Endothelial cell of umbilical vein (primary cell): Measurements from ENCODE around the gene PHF2. TPM values are rescaled to one million over a fixed set of nuclear protein-coding genes. Genes with fewer than 3 reads are reported as not detected.

Experiments
- BruUV-seq: library from RNA; stranded (reverse); fragments of 400-500 nt; replicated peaks from 2 replicates; lab custom pipeline; 2021; lab: Mats Ljungman, UMichigan
- CTCF ChIA-PET: fragments of 300-600, 350-600 bp; sonication (Branson Sonifier 250); formaldehyde crosslinking; loops from one replicate; lab custom pipeline; 2021; ENCODE audit warnings: antibody characterized with exemption, inconsistent platforms; lab: Charles Lee
- POLR2A ChIA-PET: fragments of 300-600, 350-600 bp; sonication (Branson Sonifier 250); formaldehyde crosslinking; loops from one replicate; lab custom pipeline; 2021; ENCODE audit warnings: antibody characterized with exemption, inconsistent platforms; lab: Charles Lee
- DNase-seq: peaks from one replicate; pipeline ENCODE4 v3.0.0-alpha.2; 2011; ENCODE audit warnings: low read depth, low spot score
- FAIRE-seq: peaks from 2 replicates; lab custom pipeline; 2011; peaks lifted over from hg19 to GRCh38; lab: Jason Lieb, UNC
- H2AFZ ChIP-seq: 2 replicates; pipeline ENCODE4 v1.6.0; 2012; ENCODE audit warnings: low read depth, low read length, control low read depth, inconsistent platforms
- H3K27ac ChIP-seq: 2 replicates; pipeline ENCODE4 v1.5.1; 2011; ENCODE audit warnings: low read depth, mild to moderate bottlenecking, control low read depth, low read length, moderate library complexity; ENCODE audit not compliant: insufficient read depth
- H3K27me3 ChIP-seq, 2 experiments: 2 replicates each; pipeline versions ENCODE4 v1.6.0 to v1.6.1; 2011; ENCODE audit warnings: low read length in 2 of 2, mixed read lengths in 1 of 2; ENCODE audit not compliant: control insufficient read depth in 2 of 2, insufficient read depth in 2 of 2
- H3K36me3 ChIP-seq, 2 experiments: 2 replicates in 1 of 2; 3 replicates in 1 of 2; pipeline ENCODE4 v1.5.1; 2011; ENCODE audit warnings: low read length in 2 of 2, mild to moderate bottlenecking in 1 of 2, moderate library complexity in 1 of 2; ENCODE audit not compliant: control insufficient read depth in 2 of 2, insufficient read depth in 2 of 2; ENCODE audit errors: extremely low read depth in 1 of 2
- H3K4me1 ChIP-seq: 3 replicates; pipeline ENCODE4 v1.5.1; 2011; ENCODE audit warnings: mild to moderate bottlenecking, low read length; ENCODE audit not compliant: control insufficient read depth, insufficient read depth; ENCODE audit errors: extremely low read depth
- H3K4me2 ChIP-seq: 2 replicates; pipeline ENCODE4 v1.6.1; 2011; ENCODE audit warnings: low read length, control low read depth, mixed read lengths; ENCODE audit not compliant: insufficient read depth
- H3K4me3 ChIP-seq, 3 experiments: fragments of 200-600 bp in 1 of 3; sonication (generic), shearing (Covaris generic) in 1 of 3; replicated peaks in 1 of 3; 2 replicates each; pipeline ENCODE4 v1.5.1; 2011 to 2016; ENCODE audit warnings: control low read depth in 3 of 3, low read length in 3 of 3, mild to moderate bottlenecking in 2 of 3, inconsistent platforms in 1 of 3, low read depth in 1 of 3, moderate library complexity in 1 of 3; ENCODE audit not compliant: insufficient read depth in 1 of 3
- H3K79me2 ChIP-seq: 2 replicates; pipeline ENCODE4 v1.6.0; 2012; ENCODE audit warnings: low read length, inconsistent platforms; ENCODE audit not compliant: control insufficient read depth, insufficient read depth
- H3K9ac ChIP-seq: replicated peaks from 2 replicates; pipeline ENCODE3; 2011; ENCODE audit warnings: low read length, control low read depth; ENCODE audit not compliant: insufficient read depth; ENCODE audit errors: extremely low read depth
- H3K9me1 ChIP-seq: replicated peaks from 3 replicates; pipeline ENCODE4 v1.6.0; 2011; ENCODE audit warnings: mild to moderate bottlenecking, low read length; ENCODE audit not compliant: control insufficient read depth, insufficient read depth; ENCODE audit errors: extremely low read depth
- H3K9me3 ChIP-seq: replicated peaks from 2 replicates; pipeline ENCODE4 v1.5.1; 2012; ENCODE audit warnings: low read length, inconsistent platforms; ENCODE audit not compliant: control insufficient read depth, insufficient read depth
- H4K20me1 ChIP-seq: replicated peaks from 2 replicates; pipeline ENCODE3; 2011; ENCODE audit warnings: mild to moderate bottlenecking, low read length; ENCODE audit not compliant: control insufficient read depth, insufficient read depth; ENCODE audit errors: extremely low read depth
- EZH2 ChIP-seq: IDR thresholded peaks from 2 replicates; pipeline ENCODE4 v1.6.1; 2012; ENCODE audit warnings: borderline replicate concordance, low read depth, mild to moderate bottlenecking, moderate library complexity, low read length, inconsistent platforms; ENCODE audit not compliant: severe bottlenecking
- FOS ChIP-seq: IDR thresholded peaks from 2 replicates; pipeline ENCODE4 v1.6.1; 2011; ENCODE audit warnings: mild to moderate bottlenecking, low read length, moderate library complexity, borderline replicate concordance; ENCODE audit not compliant: insufficient read depth
- GATA2 ChIP-seq: IDR thresholded peaks from 2 replicates; pipeline ENCODE4 v1.7.0; 2011; ENCODE audit warnings: low read depth, mild to moderate bottlenecking, moderate library complexity, mixed read lengths, low read length; ENCODE audit not compliant: insufficient read length, insufficient read depth
- JUN ChIP-seq: IDR thresholded peaks from 2 replicates; pipeline ENCODE4 v1.6.1; 2011; ENCODE audit warnings: borderline replicate concordance, low read depth; ENCODE audit not compliant: insufficient read length, insufficient read depth
- MAX ChIP-seq: IDR thresholded peaks from 2 replicates; pipeline ENCODE4 v1.6.1; 2011; ENCODE audit not compliant: insufficient read depth, insufficient read length
- MYC ChIP-seq: IDR thresholded peaks from one replicate; pipeline ENCODE4 v1.6.1; 2011; ENCODE audit warnings: mild to moderate bottlenecking, low read depth, low read length
- POLR2A ChIP-seq: IDR thresholded peaks from 2 replicates; pipeline ENCODE4 v1.6.1; 2012; ENCODE audit warnings: low read depth, mild to moderate bottlenecking, control low read depth, low read length
- POLR2AphosphoS5 ChIP-seq: IDR thresholded peaks from 2 replicates; pipeline ENCODE4 v1.6.1; 2012; ENCODE audit warnings: low read depth, mild to moderate bottlenecking, control low read depth, low read length, moderate library complexity; ENCODE audit not compliant: insufficient read depth
- dilution Hi-C: fragments of 300-500 bp; cut with MboI; formaldehyde crosslinking; loops from one replicate; pipeline ENCODE4 v1.15.0; 2019; ENCODE audit warnings: low sequenced_read_pairs; ENCODE audit not compliant: extremely low pct_ligation_motif_present
- intact Hi-C: fragments of 100-400 bp; cut with micrococcal nuclease; formaldehyde crosslinking; loops from one replicate; pipeline ENCODE4 v1.10.0; 2022
- polyA plus RNA-seq, 4 experiments: library from polyadenylated mRNA; depleted of rRNA in 3 of 4; stranded (reverse) in 3 of 4; unstranded in 1 of 4; fragments of >200 nt; gene quantifications; 2 replicates each; pipeline versions ENCODE4 v1.2.1 to v1.2.3, GENCODE V29; 2011 to 2012; ENCODE audit warnings: missing spikeins in 1 of 4
- total RNA-seq: library from RNA; stranded (reverse); gene quantifications from 2 replicates; pipeline ENCODE4 v1.2.3, GENCODE V29; 2021
- TF ChIP-seq, protein P1 (sequence below), 2 donors: IDR thresholded peaks; 1 replicate in 1 of 2; 2 replicates in 1 of 2; pipeline ENCODE4 v1.5.1; 2011; ENCODE audit warnings: low read length in 2 of 2, mild to moderate bottlenecking in 2 of 2, moderate library complexity in 2 of 2, control low read depth in 1 of 2, inconsistent platforms in 1 of 2, low read depth in 1 of 2; ENCODE audit not compliant: insufficient read depth in 1 of 2; ENCODE audit errors: extremely low read depth in 1 of 2

The PHF2 gene
- total and polyA plus RNA-seq, 2 donors (not counting 3 experiments of a cell fraction or from before 2014, with no cell fraction given) = 9.8 to 22.5 TPM

GRCh38 chr9:93645921-93646639 is 69.7 kb downstream of the PHF2 start:
- no peaks in the 10 kb centered on the region for H3K9me3 ChIP-seq
- H3K79me2 ChIP-seq = no peaks in the 10 kb centered on the region
- no peaks in the 10 kb centered on the region for H3K4me1 ChIP-seq
- H3K9ac ChIP-seq = no peak overlapping the region
- no peak for FAIRE-seq
- TF ChIP-seq GATA2 = no peak
- BruUV-seq = no TSS peak
- H3K9me1 ChIP-seq = no peaks in the 10 kb centered on the region
- no peaks in the 10 kb centered on the region for H3K27me3 ChIP-seq
- dilution Hi-C loops (no loop called here), intact Hi-C loops (no loop called here)
- DNase-seq = no peak
- ChIA-PET POLR2A (no interaction called here), CTCF (no interaction called here)
- H4K20me1 ChIP-seq = no peaks in the 10 kb centered on the region
- H3K36me3 ChIP-seq = peaks cover 5 to 27% of the 10 kb centered on the region in 2 experiments
- no peak overlapping the region for H3K4me2 ChIP-seq
- no peak overlapping the region for H2AFZ ChIP-seq
- H3K27ac ChIP-seq = no peak overlapping the region
- H3K4me3 ChIP-seq = no peak overlapping the region

GRCh38 chr9:93646640-93647178 is 70.3 kb downstream of the PHF2 start:
- no peak overlapping the region for H2AFZ ChIP-seq
- no peaks in the 10 kb centered on the region for H3K79me2 ChIP-seq
- DNase-seq = no peak
- dilution Hi-C loops = no loop called here
- no peaks in the 10 kb centered on the region for H3K27me3 ChIP-seq
- no TSS peak for BruUV-seq
- H3K9me1 ChIP-seq = no peaks in the 10 kb centered on the region
- H4K20me1 ChIP-seq = no peaks in the 10 kb centered on the region
- no peak overlapping the region for H3K27ac ChIP-seq
- POLR2A ChIA-PET = no interaction called here
- no peak overlapping the region for H3K4me2 ChIP-seq
- CTCF ChIA-PET = interaction anchor here (1.2 kb wide), 1 partner anchor 35 kb away, joined by 4 read pairs; no protein-coding TSS in a partner anchor
- H3K4me1 ChIP-seq = no peaks in the 10 kb centered on the region
- FAIRE-seq = no peak
- intact Hi-C loops = no loop called here
- no peak overlapping the region for H3K9ac ChIP-seq
- no peak overlapping the region for H3K4me3 ChIP-seq
- H3K9me3 ChIP-seq = no peaks in the 10 kb centered on the region
- TF ChIP-seq MAX (no peak), FOS (no peak), EZH2 (no peak), JUN (no peak), POLR2A (no peak), GATA2 (no peak), POLR2AphosphoS5 (no peak), MYC (no peak)
- TF ChIP-seq, protein P1, sequence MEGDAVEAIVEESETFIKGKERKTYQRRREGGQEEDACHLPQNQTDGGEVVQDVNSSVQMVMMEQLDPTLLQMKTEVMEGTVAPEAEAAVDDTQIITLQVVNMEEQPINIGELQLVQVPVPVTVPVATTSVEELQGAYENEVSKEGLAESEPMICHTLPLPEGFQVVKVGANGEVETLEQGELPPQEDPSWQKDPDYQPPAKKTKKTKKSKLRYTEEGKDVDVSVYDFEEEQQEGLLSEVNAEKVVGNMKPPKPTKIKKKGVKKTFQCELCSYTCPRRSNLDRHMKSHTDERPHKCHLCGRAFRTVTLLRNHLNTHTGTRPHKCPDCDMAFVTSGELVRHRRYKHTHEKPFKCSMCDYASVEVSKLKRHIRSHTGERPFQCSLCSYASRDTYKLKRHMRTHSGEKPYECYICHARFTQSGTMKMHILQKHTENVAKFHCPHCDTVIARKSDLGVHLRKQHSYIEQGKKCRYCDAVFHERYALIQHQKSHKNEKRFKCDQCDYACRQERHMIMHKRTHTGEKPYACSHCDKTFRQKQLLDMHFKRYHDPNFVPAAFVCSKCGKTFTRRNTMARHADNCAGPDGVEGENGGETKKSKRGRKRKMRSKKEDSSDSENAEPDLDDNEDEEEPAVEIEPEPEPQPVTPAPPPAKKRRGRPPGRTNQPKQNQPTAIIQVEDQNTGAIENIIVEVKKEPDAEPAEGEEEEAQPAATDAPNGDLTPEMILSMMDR (IDR thresholded peaks at IDR 0.05; ENCODE audit: extremely low read depth in 1 of 2, insufficient read depth in 1 of 2, low read depth in 1 of 2, low read length in 2 of 2) = no peak
- H3K36me3 ChIP-seq = peaks cover 5 to 30% of the 10 kb centered on the region in 2 experiments
